ENCODE measurements around the gene WDR12. TPM values are rescaled to one million over a fixed set of nuclear protein-coding genes. Genes with fewer than 3 reads are reported as not detected.

The WDR12 gene
- total RNA-seq, 1 experiment from 2014 or later: 70.9 TPM

- no peak for DNase-seq (ENCODE audit: low read depth)
- in situ Hi-C loops (cut with HindIII; ENCODE audit: low pct_unique_long_range_greater_than_20kb, low sequenced_read_pairs): no loop called here
These were observed 70.2 kb downstream of the WDR12 start for GRCh38 chr2:202841090-202841867.

- DNase-seq (ENCODE audit: low read depth): peak; percentile 62
- in situ Hi-C loops (cut with HindIII; ENCODE audit: low pct_unique_long_range_greater_than_20kb, low sequenced_read_pairs): no loop called here
These were observed 79.9 kb downstream of the WDR12 start for GRCh38 chr2:202831242-202832220.

GRCh38 chr2:202824901-202825300 is 86.6 kb downstream of the WDR12 start:
- in situ Hi-C loops (cut with HindIII; ENCODE audit: low pct_unique_long_range_greater_than_20kb, low sequenced_read_pairs): no loop called here
- no peak for DNase-seq (ENCODE audit: low read depth)

Other genes starting within 250 kb of the WDR12 start
- gene ICA1L, start 39.9 kb downstream of the WDR12 start, total RNA-seq (2014; rRNA removed; shearing (Covaris generic); ENCODE audit: low replicate concordance): 3.4 and 11.0 TPM in 2 replicates
- 6.6 and 7.1 TPM in 2 replicates for gene CARF, start 602 bp upstream of the WDR12 start, total RNA-seq (2014; rRNA removed; shearing (Covaris generic); ENCODE audit: low replicate concordance)
- 2.5 and 2.7 TPM in 2 replicates for gene NBEAL1, start 103.2 kb upstream of the WDR12 start, total RNA-seq (2014; rRNA removed; shearing (Covaris generic); ENCODE audit: low replicate concordance)